ENCODE data around the gene FBXW7.

Gene FBXW7

GRCh38 chr4:152476796-152477195, 59.1 kb downstream of the FBXW7 start:
- no peak for DNase-seq (ENCODE audit: low read depth in 1 of 2, low spot score in 1 of 2)

- DNase-seq (ENCODE audit: low read depth in 1 of 2, low spot score in 1 of 2), result no peak
Observed at GRCh38 chr4:152471251-152471792, 64.6 kb downstream of the FBXW7 start.

GRCh38 chr4:152468408-152468807, 67.5 kb downstream of the FBXW7 start:
- no peak for DNase-seq (ENCODE audit: low read depth in 1 of 2, low spot score in 1 of 2)

- DNase-seq (ENCODE audit: low read depth in 1 of 2, low spot score in 1 of 2), result no peak
Observed at GRCh38 chr4:152467101-152467500, 68.8 kb downstream of the FBXW7 start.

- DNase-seq (ENCODE audit: low read depth in 1 of 2, low spot score in 1 of 2), result no peak
Observed at GRCh38 chr4:152464030-152464823, 71.7 kb downstream of the FBXW7 start.

- no peak for DNase-seq (ENCODE audit: low read depth in 1 of 2, low spot score in 1 of 2)
Observed at GRCh38 chr4:152463562-152463961, 72.3 kb downstream of the FBXW7 start.

GRCh38 chr4:152462695-152463094, 73.2 kb downstream of the FBXW7 start:
- DNase-seq (ENCODE audit: low read depth in 1 of 2, low spot score in 1 of 2), result no peak

- DNase-seq (ENCODE audit: low read depth in 1 of 2, low spot score in 1 of 2), result no peak
Observed at GRCh38 chr4:152462047-152462446, 73.8 kb downstream of the FBXW7 start.

GRCh38 chr4:152460488-152460887, 75.4 kb downstream of the FBXW7 start:
- no peak for DNase-seq (ENCODE audit: low read depth in 1 of 2, low spot score in 1 of 2)

- DNase-seq (ENCODE audit: low read depth in 1 of 2, low spot score in 1 of 2), result no peak
Observed at GRCh38 chr4:152459326-152459725, 76.6 kb downstream of the FBXW7 start.

GRCh38 chr4:152458801-152459302, 77.0 kb downstream of the FBXW7 start:
- no peak for DNase-seq (ENCODE audit: low read depth in 1 of 2, low spot score in 1 of 2)

GRCh38 chr4:152456609-152457008, 79.3 kb downstream of the FBXW7 start:
- no peak for DNase-seq (ENCODE audit: low read depth in 1 of 2, low spot score in 1 of 2)

- no peak for DNase-seq (ENCODE audit: low read depth in 1 of 2, low spot score in 1 of 2)
Observed at GRCh38 chr4:152455311-152455710, 80.6 kb downstream of the FBXW7 start.

GRCh38 chr4:152454398-152455011, 81.4 kb downstream of the FBXW7 start:
- DNase-seq (ENCODE audit: low read depth in 1 of 2, low spot score in 1 of 2), result no peak

- no peak for DNase-seq (ENCODE audit: low read depth in 1 of 2, low spot score in 1 of 2)
Observed at GRCh38 chr4:152451496-152451895, 84.4 kb downstream of the FBXW7 start.

- DNase-seq (ENCODE audit: low read depth in 1 of 2, low spot score in 1 of 2), result no peak
Observed at GRCh38 chr4:152448854-152449253, 87.0 kb downstream of the FBXW7 start.

GRCh38 chr4:152448038-152448707, 87.7 kb downstream of the FBXW7 start:
- DNase-seq (ENCODE audit: low read depth in 1 of 2, low spot score in 1 of 2), result no peak

- no peak for DNase-seq (ENCODE audit: low read depth in 1 of 2, low spot score in 1 of 2)
Observed at GRCh38 chr4:152443859-152444258, 92.0 kb downstream of the FBXW7 start.

GRCh38 chr4:152437561-152437960, 98.3 kb downstream of the FBXW7 start:
- no peak for DNase-seq (ENCODE audit: low read depth in 1 of 2, low spot score in 1 of 2)

GRCh38 chr4:152436384-152436783, 99.5 kb downstream of the FBXW7 start:
- no peak for DNase-seq (ENCODE audit: low read depth in 1 of 2, low spot score in 1 of 2)

GRCh38 chr4:152434011-152434410, 101.9 kb downstream of the FBXW7 start:
- DNase-seq (ENCODE audit: low read depth in 1 of 2, low spot score in 1 of 2), result no peak

- DNase-seq (ENCODE audit: low read depth in 1 of 2, low spot score in 1 of 2), result no peak
Observed at GRCh38 chr4:152431784-152432183, 104.1 kb downstream of the FBXW7 start.
